T-helper 9 cell (primary cell): ENCODE data around the gene CD83.
A peak's percentile ranks its signal among the peaks of the same experiment; 100 is the strongest.
"Not testable (repeated sequence)": the region's sequence is repeated elsewhere in the genome, so short reads cannot be mapped to it uniquely, and the experiment has no call there.

Experiments used
- DNase-seq: peaks from one replicate; pipeline ENCODE4 v3.0.0-alpha.2; 2020
- total RNA-seq, 2 donors: gene quantifications; one replicate each; lab custom pipeline; 2026; lab: John Stamatoyannopoulos, UW

CD83 gene
- total RNA-seq: 15.3 to 137 reads per million in 2 donors

- DNase-seq: peak; percentile 81
Measured at GRCh38 chr6:14117158-14118090, at the start of gene CD83. Gene CD83, plus strand, starts transcription at chr6:14117772. Its CDS starts 40 bp downstream, at chr6:14117812.

- no peak for DNase-seq
Measured at GRCh38 chr6:14068133-14068532, 49.4 kb upstream of the CD83 start.

- DNase-seq: no peak
Measured at GRCh38 chr6:14068623-14069022, 48.9 kb upstream of the CD83 start.

GRCh38 chr6:14070457-14070856 lies 47.1 kb upstream of the CD83 start:
- no peak for DNase-seq

GRCh38 chr6:14072084-14072483 lies 45.5 kb upstream of the CD83 start:
- no peak for DNase-seq

GRCh38 chr6:14073561-14074354 lies 43.8 kb upstream of the CD83 start:
- DNase-seq: not testable (repeated sequence)

- DNase-seq: no peak
Measured at GRCh38 chr6:14074476-14075094, 43.0 kb upstream of the CD83 start.

- no peak for DNase-seq
Measured at GRCh38 chr6:14075095-14075503, 42.5 kb upstream of the CD83 start.

- no peak for DNase-seq
Measured at GRCh38 chr6:14077193-14077867, 40.2 kb upstream of the CD83 start.

- DNase-seq: no peak
Measured at GRCh38 chr6:14079433-14079832, 38.1 kb upstream of the CD83 start.

- DNase-seq: no peak
Measured at GRCh38 chr6:14079971-14080370, 37.6 kb upstream of the CD83 start.

- no peak for DNase-seq
Measured at GRCh38 chr6:14081126-14081525, 36.4 kb upstream of the CD83 start.

GRCh38 chr6:14082771-14083170 lies 34.8 kb upstream of the CD83 start:
- DNase-seq: no peak

GRCh38 chr6:14083262-14083661 lies 34.3 kb upstream of the CD83 start:
- DNase-seq: no peak

GRCh38 chr6:14083751-14084150 lies 33.8 kb upstream of the CD83 start:
- no peak for DNase-seq

GRCh38 chr6:14084388-14084787 lies 33.2 kb upstream of the CD83 start:
- DNase-seq: no peak

- no peak for DNase-seq
Measured at GRCh38 chr6:14085176-14085787, 32.3 kb upstream of the CD83 start.

GRCh38 chr6:14086701-14087100 lies 30.9 kb upstream of the CD83 start:
- no peak for DNase-seq

GRCh38 chr6:14088600-14089192 lies 28.9 kb upstream of the CD83 start:
- DNase-seq: no peak

- no peak for DNase-seq
Measured at GRCh38 chr6:14089224-14089623, 28.3 kb upstream of the CD83 start.

GRCh38 chr6:14091339-14091978 lies 26.1 kb upstream of the CD83 start:
- no peak for DNase-seq
